NCI-H1436 (cell line): ENCODE measurements around the gene SH3TC2.

Source experiments
- DNase-seq: peaks from one replicate; lab custom pipeline; 2025; lab: John Stamatoyannopoulos, UW

Gene SH3TC2

DNA sequence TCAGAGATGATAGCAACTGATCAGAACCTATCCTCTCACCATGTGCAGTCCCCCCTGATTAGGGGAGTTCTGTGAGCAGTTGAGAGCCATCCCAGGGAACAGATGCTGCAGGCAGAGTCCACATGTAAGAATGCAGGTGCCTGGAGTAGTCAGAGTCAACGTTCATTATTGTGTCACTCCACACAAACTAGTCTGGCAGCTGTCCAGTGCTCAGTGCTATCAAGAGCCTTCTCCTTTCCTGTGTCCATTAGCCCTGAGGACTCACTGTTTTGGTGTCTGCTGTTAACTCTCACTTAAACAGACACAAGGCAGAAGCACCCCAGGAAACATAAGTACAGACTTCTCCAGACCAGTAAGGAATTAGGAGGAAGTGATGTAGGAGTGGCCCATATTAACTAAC lies 2.5 kb downstream of the SH3TC2 start:
- DNase-seq: no peak

DNA sequence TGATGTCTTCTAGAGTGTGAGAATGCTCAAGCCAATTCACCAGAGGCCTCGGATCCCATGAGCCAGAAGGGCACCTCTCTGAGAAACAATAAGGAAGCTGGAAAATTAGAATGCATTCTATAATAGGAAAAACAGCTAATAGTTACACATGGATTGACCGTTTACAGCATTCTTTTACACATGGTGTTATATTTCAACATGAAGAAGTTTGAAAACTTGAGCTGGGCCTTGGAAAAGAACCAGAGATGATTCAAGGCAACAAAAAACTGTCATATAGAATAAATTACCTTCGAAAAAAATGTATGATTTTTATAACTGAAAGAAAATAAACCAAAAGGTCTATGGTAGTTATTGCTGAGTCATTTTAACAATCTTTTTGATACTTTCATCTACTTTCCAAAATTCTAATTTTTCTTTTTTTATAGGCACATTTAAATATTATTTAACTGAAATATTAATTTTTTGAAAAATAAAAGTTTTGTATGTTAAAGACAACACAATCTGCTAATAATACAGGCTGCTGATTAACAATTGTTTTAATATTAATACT lies 6.2 kb downstream of the SH3TC2 start:
- DNase-seq: no peak

DNA sequence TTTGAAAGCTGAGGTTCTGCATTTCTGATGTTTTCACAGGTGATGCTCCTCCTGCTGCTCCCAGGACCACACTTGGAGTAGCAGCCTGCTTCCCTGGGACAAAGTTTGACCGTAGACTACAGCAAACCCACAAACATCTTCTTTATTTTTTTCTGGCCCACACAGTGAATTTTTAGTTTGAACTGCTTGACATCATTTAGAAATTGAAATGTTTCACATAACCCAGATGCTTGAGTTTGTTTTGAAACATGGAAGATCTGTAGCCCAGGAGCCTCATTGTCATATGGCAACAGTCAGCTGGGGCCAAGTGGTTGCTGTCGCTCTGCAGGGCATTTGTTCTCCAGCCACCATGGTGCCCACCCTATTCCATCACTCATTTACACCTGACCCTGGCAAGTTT lies 8.4 kb downstream of the SH3TC2 start:
- DNase-seq: no peak

DNA sequence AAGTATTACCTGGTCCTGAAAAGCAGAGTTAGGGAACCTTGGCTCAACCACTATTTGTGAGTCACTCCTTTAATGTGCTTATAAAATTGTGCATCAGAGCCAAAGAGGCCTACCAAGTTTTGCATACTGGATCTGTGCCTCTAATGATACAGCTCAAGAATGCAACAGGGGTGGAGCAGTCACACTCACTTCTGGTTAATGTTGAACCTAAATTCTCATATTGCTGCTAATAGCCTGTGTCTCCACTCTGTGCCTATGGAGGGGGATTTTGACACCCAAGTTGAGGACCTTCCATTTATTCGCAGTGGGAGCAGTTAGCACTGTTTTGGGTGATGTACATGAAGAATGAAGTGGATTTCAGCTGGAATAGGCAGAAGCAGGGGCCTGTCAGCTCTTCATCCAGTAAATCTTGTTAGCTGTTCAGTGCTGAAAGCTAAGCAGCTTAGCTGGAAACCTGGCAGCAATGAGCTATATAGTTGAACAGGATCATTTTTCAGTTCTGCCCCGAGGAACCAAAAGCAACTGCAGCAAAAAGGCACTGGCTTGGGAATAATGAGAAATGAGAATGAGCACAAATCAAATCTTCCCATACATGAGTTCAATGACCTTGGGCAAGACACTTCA lies 9.7 kb downstream of the SH3TC2 start:
- DNase-seq: no peak

DNA sequence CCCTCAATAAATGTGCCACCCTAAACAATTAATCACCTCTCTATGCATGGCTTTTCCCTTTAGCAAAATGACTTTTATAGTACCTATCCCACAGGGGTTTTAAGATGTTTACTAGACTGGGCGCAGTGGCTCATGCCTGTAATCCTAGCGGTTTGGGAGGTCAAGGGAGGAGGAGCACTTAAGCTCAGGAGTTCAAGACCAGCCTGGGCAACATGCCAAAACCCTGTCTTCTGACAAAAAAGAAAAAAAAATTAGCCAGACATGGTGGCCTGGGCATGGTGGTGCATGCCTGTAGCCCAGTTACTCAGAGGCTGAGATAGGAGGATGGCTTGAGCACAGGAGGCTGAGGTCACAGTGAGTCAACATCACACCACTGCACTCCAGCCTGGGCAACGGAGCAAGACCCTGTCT lies 13.5 kb downstream of the SH3TC2 start:
- DNase-seq: no peak

DNA sequence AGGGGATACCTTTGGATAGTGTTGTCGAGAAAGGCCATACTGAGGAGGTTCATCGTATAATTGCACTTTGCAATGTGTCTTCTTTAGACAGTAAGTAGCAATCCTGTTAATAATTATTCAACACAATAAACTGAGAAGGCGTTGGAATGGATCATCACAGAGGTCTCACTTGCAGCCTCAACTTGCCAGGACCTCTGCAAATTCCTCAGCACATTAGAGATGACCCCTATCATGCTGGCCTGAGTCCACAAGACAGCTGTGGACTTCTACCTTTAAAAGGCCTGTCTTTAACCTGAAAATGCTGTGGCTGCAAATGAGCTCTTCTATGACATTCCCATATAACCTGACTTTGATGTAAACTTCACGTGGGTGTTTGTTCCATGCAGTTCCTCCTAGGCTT lies 14.1 kb downstream of the SH3TC2 start:
- no peak for DNase-seq

DNA sequence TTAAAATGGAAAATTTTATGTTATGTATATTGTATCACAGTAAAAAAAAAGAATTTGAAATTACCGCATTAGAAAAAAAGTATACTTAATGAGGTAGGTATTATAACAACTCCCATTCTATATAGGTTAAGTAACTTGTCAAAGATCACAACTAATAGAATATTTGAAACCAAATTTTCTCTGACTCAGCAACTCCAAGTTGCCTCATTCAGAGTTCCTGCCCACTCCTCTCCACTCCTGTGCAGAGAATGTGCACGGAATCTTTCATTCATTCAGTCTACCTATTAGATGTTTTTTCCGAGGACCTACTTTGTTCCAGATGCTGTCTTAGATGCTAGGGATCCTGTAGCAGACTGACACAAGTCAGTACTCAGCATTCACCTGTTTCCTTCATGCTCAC lies 15.4 kb downstream of the SH3TC2 start:
- DNase-seq: no peak

DNA sequence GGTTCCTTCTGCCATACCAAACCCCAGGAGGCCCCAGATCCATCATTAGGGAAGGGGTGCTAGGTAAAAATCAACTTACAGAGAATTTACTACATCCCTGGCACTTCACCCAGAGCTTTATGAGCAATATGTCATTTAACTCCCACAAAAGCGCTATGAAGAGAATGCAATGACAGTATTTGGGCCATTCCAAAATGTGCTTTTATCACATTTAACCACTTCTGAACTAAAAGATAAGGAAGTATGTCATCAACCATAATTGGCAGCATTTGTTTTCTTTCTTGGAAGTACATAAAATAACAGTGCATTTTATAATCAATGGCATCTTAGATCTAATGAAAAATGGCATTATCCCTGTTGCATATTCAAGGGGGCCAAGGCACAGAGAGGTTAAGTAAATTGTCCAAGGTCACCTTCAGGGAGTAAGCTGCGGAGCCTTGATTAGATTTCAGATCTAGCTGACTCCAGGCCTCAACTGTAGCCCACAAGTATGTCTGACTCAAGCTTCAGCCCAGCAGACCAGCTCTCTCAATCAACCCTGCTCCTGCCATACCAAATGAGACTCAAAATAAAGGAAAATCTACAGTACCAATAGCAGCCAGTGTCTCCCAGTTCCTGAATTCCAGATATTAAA lies 16.5 kb downstream of the SH3TC2 start:
- no peak for DNase-seq

DNA sequence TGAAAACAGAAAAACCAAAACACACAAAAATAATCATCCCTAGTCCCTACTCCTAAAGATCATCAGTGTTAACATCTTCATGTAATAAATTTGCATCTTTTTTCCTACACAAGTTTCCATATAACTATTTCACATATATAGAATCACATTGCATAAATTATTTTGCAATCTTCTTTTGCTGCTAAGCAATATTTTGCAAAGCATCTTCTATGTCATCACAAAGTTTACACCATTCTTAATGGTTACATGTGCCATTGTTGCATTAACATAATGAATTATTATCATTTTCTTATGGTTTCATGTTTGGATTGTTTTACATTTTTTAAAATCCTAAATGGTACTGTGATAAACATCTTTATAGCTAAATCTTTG lies 17.8 kb downstream of the SH3TC2 start:
- no peak for DNase-seq

DNA sequence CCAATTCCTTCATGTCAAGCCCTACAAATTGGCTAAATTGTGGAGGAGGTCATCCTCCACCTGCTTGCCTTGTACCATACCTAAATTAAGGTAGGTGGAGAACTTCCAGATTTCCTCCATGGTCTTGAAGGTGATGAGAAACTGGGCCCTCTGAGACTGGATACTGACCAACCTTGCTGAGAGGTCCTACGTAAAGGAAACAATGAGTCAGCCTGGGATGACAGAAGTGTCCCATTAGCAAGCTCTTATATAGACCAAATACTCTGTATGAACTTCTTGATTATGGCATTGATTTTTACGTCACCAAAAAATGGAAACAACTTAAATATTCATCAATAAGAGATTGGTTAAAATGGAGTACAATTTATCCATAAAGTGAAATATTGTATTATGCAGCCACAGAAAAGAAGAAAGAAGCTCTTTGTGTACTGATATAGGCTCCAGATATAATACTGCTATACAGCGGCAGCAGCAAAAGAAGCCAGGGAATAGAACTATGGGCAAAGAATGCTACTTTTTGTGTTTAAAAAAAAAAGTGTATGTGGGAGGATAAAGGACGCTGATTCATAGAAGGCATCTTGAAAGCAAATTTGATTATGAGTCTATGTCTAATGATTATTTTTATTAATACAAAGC lies 18.3 kb downstream of the SH3TC2 start:
- no peak for DNase-seq

DNA sequence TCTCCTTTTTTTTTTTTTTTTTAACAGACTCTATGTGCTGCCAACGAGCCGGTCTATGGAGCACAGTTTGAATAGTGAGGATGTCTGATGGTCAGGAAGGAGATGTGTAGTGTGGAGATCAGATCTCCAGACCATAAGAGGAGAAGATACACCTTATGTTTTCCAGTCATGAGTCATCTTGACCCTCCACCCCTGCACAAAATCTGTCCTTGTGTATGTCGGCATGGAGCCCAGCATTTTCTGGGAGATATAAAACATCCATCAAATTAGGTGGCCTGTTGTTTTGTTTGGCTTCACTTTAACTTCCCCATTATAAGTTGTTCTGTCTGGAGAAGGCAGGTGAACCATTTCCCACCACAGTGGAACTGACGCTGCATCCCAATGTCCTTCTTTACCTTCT lies 19.2 kb downstream of the SH3TC2 start:
- no peak for DNase-seq

DNA sequence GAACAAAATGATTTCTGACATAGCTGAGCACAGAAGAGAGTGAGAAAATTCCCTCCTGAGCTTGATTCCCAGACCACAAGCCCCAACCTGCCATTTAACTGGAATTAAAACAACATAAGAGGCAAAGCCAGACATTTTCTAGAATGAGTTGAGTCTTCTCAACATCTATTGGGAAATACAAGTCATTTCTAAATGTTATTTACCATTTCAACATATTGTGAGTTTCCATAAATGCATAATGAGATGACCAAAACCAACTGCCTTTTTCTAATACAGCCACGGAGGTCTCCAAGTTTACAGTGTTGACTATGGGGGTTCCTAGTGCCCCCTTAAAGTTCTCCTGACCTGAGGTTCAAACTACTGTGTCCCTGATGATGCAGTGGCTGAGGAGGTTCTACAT lies 20.0 kb downstream of the SH3TC2 start:
- DNase-seq: no peak

DNA sequence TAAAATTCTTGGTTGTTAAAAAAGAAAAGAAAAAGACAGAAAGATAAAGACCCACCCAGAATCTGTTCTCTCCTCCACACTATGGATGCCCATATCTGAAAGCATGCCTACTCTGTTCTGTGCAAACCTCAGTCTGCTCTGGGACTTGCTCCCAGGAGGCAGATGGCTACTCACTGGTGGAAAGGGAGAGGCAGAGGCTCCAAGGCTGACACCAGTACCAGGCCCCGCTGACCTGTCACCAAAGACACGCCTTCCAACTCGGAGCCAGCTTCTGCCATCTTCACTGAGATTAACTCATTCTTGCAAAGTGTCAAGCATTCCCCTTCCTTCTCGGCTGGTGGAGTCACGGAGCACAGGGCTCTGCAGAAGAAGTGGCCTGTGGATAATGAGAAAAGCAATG lies 21.6 kb downstream of the SH3TC2 start:
- DNase-seq: no peak

DNA sequence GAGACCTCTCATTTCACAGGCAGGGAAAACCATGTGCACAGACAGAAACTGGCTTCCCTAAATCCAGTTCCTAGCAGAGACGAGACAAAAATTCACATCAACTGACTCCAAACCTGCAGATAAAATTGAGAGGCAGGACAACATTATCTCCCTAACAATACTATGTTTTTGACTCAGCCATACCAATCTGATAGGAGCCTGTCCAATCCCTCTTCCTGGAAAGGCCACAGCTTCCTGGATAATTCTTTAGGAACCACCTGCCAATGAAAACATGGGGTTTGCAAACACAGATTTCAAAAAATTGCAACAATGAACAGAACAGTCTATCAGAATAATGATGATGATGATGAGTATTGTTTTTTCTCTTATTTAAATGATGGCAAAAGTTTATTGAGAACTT lies 22.4 kb downstream of the SH3TC2 start:
- DNase-seq: no peak

DNA sequence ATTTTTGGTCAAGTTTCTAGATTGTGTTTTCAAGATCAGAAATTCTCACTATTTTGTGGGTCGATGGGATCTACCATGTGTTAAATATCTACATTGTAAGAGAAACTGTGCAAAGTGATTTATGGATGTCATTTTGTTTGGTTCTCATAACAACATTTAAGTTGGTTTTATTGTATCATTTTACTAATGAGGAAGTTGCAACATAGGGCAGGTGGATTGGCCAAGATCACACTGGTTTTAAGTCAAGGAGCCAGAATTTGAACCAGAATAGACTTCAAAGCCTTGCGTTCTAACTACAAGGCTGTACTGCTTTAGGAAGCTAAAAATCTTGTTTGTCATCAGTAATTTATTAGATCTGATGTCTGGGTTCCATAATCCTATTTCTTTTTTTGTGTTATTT lies 23.4 kb downstream of the SH3TC2 start:
- DNase-seq: no peak

DNA sequence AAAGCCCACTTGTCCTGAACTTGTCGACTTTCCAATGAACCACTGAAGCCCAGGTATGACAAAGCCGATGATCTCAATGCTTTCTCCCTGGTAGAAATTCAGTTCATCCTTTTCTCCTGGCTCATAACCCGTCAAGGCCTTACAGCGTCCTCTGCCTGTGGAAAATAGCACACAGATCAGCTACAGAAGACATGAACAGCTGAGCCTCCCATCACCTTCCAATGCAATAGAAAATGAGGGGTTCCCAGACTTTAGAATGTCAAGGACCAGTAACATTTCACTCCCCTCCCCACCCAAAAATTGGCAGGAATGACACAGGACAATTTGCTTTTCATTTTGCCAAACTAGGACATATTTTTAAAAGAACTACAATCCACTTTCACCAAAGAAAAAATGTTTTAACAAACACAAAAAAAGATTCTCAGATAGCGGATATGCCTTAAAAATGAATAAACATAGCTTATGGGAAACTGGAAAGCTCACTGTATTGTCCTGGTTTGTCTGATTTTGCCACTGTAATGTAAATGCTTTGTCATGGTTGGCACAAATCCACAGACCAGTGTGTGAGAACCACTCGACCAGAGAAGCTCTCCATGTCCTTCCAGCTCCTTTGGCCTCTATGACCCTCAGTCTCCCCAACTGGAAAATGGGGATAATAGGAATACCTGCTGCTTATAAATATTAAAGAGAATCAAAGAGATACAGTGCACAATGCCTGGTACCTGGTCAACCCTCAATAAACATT lies 24.4 kb downstream of the SH3TC2 start:
- no peak for DNase-seq

DNA sequence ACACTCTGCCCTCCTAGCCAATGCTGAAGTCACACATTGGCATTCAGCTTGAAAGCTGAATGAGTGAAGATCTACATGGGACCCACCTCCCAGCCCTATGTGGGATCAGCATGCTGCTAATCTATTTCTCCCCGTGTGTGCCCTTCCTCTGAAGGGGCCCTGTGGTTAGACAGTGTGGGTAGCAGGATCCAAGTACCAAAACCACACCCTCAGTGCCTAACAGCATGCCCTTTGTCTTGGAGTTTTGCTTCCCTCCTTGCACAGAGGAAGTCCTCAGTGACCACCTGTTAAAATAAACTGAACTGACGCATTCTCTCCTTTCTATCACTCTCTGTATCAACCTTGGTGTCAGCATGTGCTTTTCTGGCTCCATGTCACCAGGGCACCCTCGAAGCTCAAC lies 25.0 kb downstream of the SH3TC2 start:
- no peak for DNase-seq

DNA sequence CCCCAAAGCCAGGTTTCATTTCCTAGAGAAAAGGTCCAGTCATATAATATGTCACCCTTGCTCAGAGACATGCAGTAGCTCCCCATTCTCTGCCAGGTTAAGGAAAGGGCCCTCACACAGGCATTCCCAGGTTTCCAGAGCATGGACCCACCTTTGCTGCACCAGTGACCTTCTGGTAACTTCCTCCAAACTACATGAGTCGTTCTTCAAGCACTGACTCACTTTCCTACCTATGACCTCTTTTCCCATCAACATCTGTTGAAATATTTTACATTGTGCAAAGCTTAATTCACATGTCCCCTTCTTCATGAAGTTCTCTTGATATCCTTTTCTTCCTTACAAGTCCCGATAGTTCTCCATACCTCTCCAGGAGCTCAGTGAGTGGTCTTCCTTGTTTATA lies 25.9 kb downstream of the SH3TC2 start:
- no peak for DNase-seq

DNA sequence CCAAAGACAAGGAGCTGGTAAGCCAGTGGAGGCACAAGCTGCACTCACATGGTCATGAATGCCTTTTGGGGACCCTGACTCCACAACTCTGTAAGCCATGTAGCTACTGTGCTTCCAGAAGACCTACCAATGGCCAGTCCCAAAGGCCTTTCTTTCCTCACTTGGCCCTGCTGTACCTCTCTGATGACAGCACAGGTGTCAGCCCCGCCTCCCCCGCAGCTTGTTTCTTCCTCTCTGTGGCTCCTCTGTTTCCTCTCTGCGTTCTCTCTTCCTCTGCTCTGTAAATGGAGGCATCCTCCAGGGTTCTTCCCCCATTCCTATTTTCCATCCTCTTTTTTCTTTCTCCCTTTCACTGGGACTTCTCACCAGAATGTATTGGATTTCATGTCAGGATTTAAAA lies 26.7 kb downstream of the SH3TC2 start:
- no peak for DNase-seq

DNA sequence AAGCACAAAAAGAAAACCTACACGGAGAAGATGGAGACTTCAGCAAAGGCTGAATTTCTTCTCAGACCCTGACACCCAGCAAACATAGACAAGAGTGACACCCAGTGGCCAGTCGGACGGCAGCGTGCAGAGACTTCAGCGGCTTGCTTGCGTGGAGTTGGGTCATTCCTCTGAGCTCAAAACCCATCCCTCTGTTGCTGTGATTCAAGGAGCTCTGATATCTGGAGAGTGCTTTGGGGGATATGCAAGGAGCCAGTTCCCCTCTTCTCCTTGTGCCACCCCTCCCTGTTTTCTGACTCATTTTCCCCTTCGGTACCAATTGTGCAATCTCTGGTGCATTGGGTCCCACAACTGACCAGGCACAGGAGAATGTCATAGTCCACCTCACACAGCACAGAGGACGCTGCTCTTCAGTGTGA lies 27.5 kb downstream of the SH3TC2 start:
- peak; percentile 62 for DNase-seq

DNA sequence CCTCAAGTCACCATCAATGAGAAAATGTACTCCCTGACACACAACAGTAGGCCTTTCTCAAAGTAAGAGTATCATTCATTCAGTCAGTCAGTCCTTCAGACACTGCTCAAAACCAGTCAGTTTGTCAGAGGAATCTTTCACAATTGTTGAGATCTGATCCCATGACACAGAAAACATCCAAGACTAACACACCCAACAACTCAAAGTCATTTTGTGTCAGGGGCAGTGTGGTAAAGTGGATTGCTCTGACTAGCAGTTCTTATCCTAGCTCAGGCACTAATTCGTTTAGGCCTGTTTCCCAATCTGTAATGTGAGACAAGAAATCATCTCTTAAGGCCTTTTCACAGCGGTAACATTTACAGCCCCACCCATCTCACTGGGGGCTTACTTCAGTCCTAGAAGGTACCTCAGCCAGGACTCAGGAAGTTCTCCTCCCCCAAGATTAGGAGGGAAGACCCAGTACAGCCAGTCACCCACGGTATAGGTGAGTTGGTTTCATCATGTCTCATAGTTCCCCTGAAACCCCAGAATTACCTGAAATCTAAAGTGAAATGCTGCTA lies 31.9 kb downstream of the SH3TC2 start:
- no peak for DNase-seq

DNA sequence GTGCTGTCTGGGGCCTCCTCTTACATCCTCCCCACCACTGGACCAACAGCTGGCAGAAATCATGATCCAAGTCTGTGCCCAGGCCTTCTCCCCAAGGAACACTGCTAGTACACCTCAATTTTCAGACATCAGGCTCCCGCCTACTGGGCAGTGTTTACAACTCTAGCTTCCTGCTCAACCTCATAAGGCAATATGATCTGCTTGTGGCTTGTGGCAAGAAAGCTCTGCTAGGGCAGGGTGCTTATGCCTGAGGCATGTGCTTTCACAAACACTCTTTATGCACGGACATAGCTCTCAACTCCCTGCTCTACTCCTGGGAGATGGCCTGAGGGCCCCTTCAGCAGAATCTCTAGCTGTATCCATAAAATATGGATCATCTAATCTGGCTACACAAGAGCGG lies 32.5 kb downstream of the SH3TC2 start:
- no peak for DNase-seq

DNA sequence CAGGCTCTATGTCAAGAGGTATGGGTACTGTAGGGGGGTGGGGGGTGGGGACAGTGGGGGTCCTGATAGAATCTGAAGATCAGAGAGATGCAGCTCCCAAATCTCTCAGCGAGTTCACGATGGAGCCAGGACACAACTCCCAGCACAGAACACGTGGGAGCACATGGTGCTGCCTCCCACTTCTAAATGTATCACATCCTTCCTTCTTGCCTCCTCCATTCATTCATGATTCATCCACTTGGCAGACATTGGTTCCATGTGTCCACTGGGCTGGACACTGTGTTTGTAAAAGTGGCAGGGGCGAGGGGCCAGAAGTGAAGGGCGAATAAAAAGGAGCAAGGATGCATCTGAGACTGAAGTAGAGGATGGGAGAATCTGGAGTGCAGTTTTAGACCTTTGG lies 33.9 kb downstream of the SH3TC2 start:
- DNase-seq: no peak
